ENCODE results near the gene SMAD6. TPM values are rescaled to one million over a fixed set of nuclear protein-coding genes. Genes with fewer than 3 reads are reported as not detected.

The SMAD6 gene
- polyA plus RNA-seq, 1 donor from 2014 or later: 0.16 TPM

DNA sequence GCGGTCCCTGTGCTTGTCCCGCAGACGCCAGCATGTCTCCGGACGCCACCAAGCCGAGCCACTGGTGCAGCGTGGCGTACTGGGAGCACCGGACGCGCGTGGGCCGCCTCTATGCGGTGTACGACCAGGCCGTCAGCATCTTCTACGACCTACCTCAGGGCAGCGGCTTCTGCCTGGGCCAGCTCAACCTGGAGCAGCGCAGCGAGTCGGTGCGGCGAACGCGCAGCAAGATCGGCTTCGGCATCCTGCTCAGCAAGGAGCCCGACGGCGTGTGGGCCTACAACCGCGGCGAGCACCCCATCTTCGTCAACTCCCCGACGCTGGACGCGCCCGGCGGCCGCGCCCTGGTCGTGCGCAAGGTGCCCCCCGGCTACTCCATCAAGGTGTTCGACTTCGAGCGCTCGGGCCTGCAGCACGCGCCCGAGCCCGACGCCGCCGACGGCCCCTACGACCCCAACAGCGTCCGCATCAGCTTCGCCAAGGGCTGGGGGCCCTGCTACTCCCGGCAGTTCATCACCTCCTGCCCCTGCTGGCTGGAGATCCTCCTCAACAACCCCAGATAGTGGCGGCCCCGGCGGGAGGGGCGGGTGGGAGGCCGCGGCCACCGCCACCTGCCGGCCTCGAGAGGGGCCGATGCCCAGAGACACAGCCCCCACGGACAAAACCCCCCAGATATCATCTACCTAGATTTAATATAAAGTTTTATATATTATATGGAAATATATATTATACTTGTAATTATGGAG is 79.1 kb downstream of the SMAD6 start:
- no peaks in the 10 kb centered on the region for H3K9me2 ChIP-seq (ENCODE audit: insufficient read depth, low read length)
- H3K9ac ChIP-seq (ENCODE audit: low read length): no peak overlapping the region
- TF ChIP-seq, protein P1, sequence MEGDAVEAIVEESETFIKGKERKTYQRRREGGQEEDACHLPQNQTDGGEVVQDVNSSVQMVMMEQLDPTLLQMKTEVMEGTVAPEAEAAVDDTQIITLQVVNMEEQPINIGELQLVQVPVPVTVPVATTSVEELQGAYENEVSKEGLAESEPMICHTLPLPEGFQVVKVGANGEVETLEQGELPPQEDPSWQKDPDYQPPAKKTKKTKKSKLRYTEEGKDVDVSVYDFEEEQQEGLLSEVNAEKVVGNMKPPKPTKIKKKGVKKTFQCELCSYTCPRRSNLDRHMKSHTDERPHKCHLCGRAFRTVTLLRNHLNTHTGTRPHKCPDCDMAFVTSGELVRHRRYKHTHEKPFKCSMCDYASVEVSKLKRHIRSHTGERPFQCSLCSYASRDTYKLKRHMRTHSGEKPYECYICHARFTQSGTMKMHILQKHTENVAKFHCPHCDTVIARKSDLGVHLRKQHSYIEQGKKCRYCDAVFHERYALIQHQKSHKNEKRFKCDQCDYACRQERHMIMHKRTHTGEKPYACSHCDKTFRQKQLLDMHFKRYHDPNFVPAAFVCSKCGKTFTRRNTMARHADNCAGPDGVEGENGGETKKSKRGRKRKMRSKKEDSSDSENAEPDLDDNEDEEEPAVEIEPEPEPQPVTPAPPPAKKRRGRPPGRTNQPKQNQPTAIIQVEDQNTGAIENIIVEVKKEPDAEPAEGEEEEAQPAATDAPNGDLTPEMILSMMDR (IDR thresholded peaks at IDR 0.05; ENCODE audit: poor library complexity, severe bottlenecking): no peak
- TF ChIP-seq, protein P2, sequence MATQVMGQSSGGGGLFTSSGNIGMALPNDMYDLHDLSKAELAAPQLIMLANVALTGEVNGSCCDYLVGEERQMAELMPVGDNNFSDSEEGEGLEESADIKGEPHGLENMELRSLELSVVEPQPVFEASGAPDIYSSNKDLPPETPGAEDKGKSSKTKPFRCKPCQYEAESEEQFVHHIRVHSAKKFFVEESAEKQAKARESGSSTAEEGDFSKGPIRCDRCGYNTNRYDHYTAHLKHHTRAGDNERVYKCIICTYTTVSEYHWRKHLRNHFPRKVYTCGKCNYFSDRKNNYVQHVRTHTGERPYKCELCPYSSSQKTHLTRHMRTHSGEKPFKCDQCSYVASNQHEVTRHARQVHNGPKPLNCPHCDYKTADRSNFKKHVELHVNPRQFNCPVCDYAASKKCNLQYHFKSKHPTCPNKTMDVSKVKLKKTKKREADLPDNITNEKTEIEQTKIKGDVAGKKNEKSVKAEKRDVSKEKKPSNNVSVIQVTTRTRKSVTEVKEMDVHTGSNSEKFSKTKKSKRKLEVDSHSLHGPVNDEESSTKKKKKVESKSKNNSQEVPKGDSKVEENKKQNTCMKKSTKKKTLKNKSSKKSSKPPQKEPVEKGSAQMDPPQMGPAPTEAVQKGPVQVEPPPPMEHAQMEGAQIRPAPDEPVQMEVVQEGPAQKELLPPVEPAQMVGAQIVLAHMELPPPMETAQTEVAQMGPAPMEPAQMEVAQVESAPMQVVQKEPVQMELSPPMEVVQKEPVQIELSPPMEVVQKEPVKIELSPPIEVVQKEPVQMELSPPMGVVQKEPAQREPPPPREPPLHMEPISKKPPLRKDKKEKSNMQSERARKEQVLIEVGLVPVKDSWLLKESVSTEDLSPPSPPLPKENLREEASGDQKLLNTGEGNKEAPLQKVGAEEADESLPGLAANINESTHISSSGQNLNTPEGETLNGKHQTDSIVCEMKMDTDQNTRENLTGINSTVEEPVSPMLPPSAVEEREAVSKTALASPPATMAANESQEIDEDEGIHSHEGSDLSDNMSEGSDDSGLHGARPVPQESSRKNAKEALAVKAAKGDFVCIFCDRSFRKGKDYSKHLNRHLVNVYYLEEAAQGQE (IDR thresholded peaks at IDR 0.05; ENCODE audit: borderline replicate concordance): no peak
- H3K27ac ChIP-seq (ENCODE audit: low read length): no peak overlapping the region
- H3F3A ChIP-seq (ENCODE audit: insufficient read depth, low read length, poor library complexity, severe bottlenecking): no peaks in the 10 kb centered on the region
- no peak overlapping the region for H3K4me2 ChIP-seq (ENCODE audit: low read length)
- no peaks in the 10 kb centered on the region for H3K36me3 ChIP-seq (ENCODE audit: insufficient read depth, low read length)
- H3K27me3 ChIP-seq (ENCODE audit: insufficient read depth, low read depth, low read length): no peaks in the 10 kb centered on the region
- H2AFZ ChIP-seq (ENCODE audit: low read depth, low read length): no peak overlapping the region
- H3K4me3 ChIP-seq (ENCODE audit: low read length): no peak overlapping the region
- no peaks in the 10 kb centered on the region for H3K9me3 ChIP-seq (ENCODE audit: low read length)
- no peaks in the 10 kb centered on the region for H4K20me1 ChIP-seq (ENCODE audit: insufficient read depth)
- H3K79me2 ChIP-seq (replicated peaks; ENCODE audit: insufficient read depth, low read length): no peaks in the 10 kb centered on the region

DNA sequence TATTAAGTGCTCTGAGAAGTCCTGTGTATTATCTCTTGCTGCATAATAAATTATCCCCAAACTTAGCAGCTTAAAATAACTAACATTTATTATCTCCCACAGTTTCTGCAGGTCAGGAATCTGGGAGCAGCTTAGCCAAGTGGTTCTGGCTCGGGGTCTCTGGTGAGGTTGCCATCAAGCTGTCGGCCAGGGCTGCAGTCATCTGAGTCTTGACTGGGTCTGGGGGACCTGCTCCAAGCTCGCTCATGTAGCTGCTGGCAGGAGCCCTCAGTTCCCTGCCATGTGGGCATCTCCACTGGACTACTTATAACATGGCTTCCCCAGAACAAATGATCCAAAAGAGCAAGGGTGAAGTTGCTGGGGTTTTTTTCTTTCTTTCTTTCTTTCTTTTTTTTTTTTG is 80.7 kb downstream of the SMAD6 start:
- Histone ChIP-seq H3K4me2 (ENCODE audit: low read length) (no peak overlapping the region), H2AFZ (ENCODE audit: low read depth, low read length) (no peak overlapping the region), H3K79me2 (replicated peaks; ENCODE audit: insufficient read depth, low read length) (no peaks in the 10 kb centered on the region)

More for the DNA sequence above, 80.7 kb downstream of the SMAD6 start:
- no peaks in the 10 kb centered on the region for H3K9me3 ChIP-seq (ENCODE audit: low read length)
- H3K27me3 ChIP-seq (ENCODE audit: insufficient read depth, low read depth, low read length): no peaks in the 10 kb centered on the region
- H3K36me3 ChIP-seq (ENCODE audit: insufficient read depth, low read length): no peaks in the 10 kb centered on the region
- no peak for TF ChIP-seq EP300 (conservative IDR thresholded peaks at IDR 0.05; ENCODE audit: poor library complexity, severe bottlenecking)
- TF ChIP-seq, protein P2 (IDR thresholded peaks at IDR 0.05; ENCODE audit: borderline replicate concordance): no peak
- TF ChIP-seq TAF1 (IDR thresholded peaks at IDR 0.05; ENCODE audit: low read depth): no peak
- no peaks in the 10 kb centered on the region for H3F3A ChIP-seq (ENCODE audit: insufficient read depth, low read length, poor library complexity, severe bottlenecking)
- H3K27ac ChIP-seq (ENCODE audit: low read length): no peak overlapping the region
- H3K9ac ChIP-seq (ENCODE audit: low read length): no peak overlapping the region
- no peak overlapping the region for H3K4me3 ChIP-seq (ENCODE audit: low read length)
- no peaks in the 10 kb centered on the region for H3K9me2 ChIP-seq (ENCODE audit: insufficient read depth, low read length)
- no peaks in the 10 kb centered on the region for H4K20me1 ChIP-seq (ENCODE audit: insufficient read depth)

Measured in neural cell (in vitro differentiated cells).